Heart left ventricle (tissue), 16 donors: ENCODE data around the gene MAST4. TPM values are rescaled to one million over a fixed set of nuclear protein-coding genes. Genes with fewer than 3 reads are reported as not detected.

Source experiments
- ATAC-seq, 4 donors: fragments of 200-7000 bp; cut with Tn5 transposase; one replicate each; pipeline ENCODE4 v1.9.1; 2020 to 2022; ENCODE audit warnings: moderate library complexity in 4 of 4, mild to moderate bottlenecking in 3 of 4, moderate number of reproducible peaks in 1 of 4
- DNase-seq, 5 donors: peaks; one replicate each; pipeline ENCODE4 v3.0.0-alpha.2; 2020
- H3K27ac ChIP-seq, 12 donors: fragments of 200-600 bp; sonication (generic) in 4 of 12; one replicate each; pipeline versions ENCODE4 v1.5.0 to v1.8.0; 2016 to 2022; ENCODE audit warnings: mild to moderate bottlenecking in 2 of 12
- H3K27me3 ChIP-seq, 9 donors: fragments of 200-600 bp; sonication (generic) in 2 of 9; one replicate each; pipeline versions ENCODE4 v1.5.1 to v1.8.0; 2016 to 2022; ENCODE audit warnings: mild to moderate bottlenecking in 3 of 9
- H3K36me3 ChIP-seq, 9 donors: fragments of 200-600 bp; sonication (generic) in 2 of 9; one replicate each; pipeline versions ENCODE4 v1.5.0 to v1.8.0; 2018 to 2022; ENCODE audit warnings: mild to moderate bottlenecking in 2 of 9
- H3K4me1 ChIP-seq, 12 donors: fragments of 200-600 bp; sonication (generic) in 4 of 12; one replicate each; pipeline versions ENCODE4 v1.5.0 to v1.8.0; 2016 to 2022; ENCODE audit warnings: mild to moderate bottlenecking in 3 of 12
- H3K4me3 ChIP-seq, 12 donors: fragments of 200-600 bp; sonication (generic) in 4 of 12; one replicate each; pipeline versions ENCODE4 v1.5.0 to v1.8.0; 2017 to 2022; ENCODE audit warnings: mild to moderate bottlenecking in 9 of 12, moderate library complexity in 4 of 12
- H3K9me3 ChIP-seq, 12 donors: fragments of 200-600 bp; sonication (generic) in 4 of 12; one replicate each; pipeline versions ENCODE4 v1.5.0 to v1.8.0; 2016 to 2022; ENCODE audit warnings: mild to moderate bottlenecking in 1 of 12
- POLR2A ChIP-seq, 2 donors: fragments of 450-650 bp; IDR thresholded peaks; one replicate each; pipeline ENCODE4 v1.6.1; 2017; ENCODE audit warnings: antibody characterized with exemption in 2 of 2, mild to moderate bottlenecking in 2 of 2, moderate library complexity in 2 of 2
- WGBS, 4 donors: extraction: QIAGEN DNeasy Blood & Tissue Kit in 2 of 4; methylation state at CpG; one replicate each; pipeline versions ENCODE4 v1.1.5 to v1.1.7; 2013 to 2018; 5-methylcytosine and 5-hydroxymethylcytosine counted together
- intact Hi-C, 10 donors: fragments of 100-400 bp; cut with DNase I; formaldehyde crosslinking; loops; one replicate each; pipeline versions ENCODE4 v1.11.1 to v1.14.2; 2022
- polyA plus RNA-seq, 2 donors: library from polyadenylated mRNA; stranded (reverse); fragments of 200-250 nt; gene quantifications; one replicate each; pipeline ENCODE4 v1.2.3, GENCODE V29; 2013
- total RNA-seq, 9 donors: library from RNA; depleted of rRNA in 2 of 9; stranded (reverse); fragments of >200 nt in 2 of 9; fragmentation: NEBNext Ultra II Directional in 3 of 9; extraction: Animal tissue kit (Norgen Biotek cat#: 25700) in 3 of 9; gene quantifications; one replicate each; pipeline versions ENCODE4 v1.1.0 to v1.2.4, GENCODE V29; 2016 to 2023
- TF ChIP-seq, protein P1 (sequence below), 12 donors: fragments of 200-600 bp; sonication (generic) in 4 of 12; IDR thresholded peaks; one replicate each; pipeline versions ENCODE4 v1.5.0 to v1.8.0; 2018 to 2022; ENCODE audit warnings: antibody characterized with exemption in 12 of 12, mild to moderate bottlenecking in 5 of 12
- donor health status: ischemic (EF 13 %, LVEDD 7.1; RV severe dilation, severe dysfunction).
- donor health status: healthy with polysubstance abuse.
- donor health status: DM: no; HTN: yes; CAD: no.
- donor health status: DM: no; HTN: no; CAD: no.
- donor health status: ischemic (EF 25% LVEDD 6.9; RV normal size, moderate dysfunction).
- donor health status: ischemic (EF 25% LVEDD 5.7; RV mildly dilated, moderate dysfunction).
- donor health status: healthy.
- donor health status: DM: yes; HTN: yes; CAD: no.
- donor health status: ischemic (EF 35%, LVEDD 5.7; RV mildly dilated, moderate dysfunction).
- donor health status: nonischemic (EF 11% LVEDD 7.7; RV severe dilation, severe dysfunction).
- donor health status: DM: yes; HTN: yes; CAD: no.
- donor health status: PGD.
- donor health status: ischemic (EF 29% LVEDD 5.4; RV normal size, mild dysfunction).
- donor health status: nonischemic (EF 23%, LVEDD 6.1; RV moderate dilation, normal function).

Gene MAST4
- total and polyA plus RNA-seq, 11 donors: 26.8 to 96.2 (median 68.1) TPM

DNA sequence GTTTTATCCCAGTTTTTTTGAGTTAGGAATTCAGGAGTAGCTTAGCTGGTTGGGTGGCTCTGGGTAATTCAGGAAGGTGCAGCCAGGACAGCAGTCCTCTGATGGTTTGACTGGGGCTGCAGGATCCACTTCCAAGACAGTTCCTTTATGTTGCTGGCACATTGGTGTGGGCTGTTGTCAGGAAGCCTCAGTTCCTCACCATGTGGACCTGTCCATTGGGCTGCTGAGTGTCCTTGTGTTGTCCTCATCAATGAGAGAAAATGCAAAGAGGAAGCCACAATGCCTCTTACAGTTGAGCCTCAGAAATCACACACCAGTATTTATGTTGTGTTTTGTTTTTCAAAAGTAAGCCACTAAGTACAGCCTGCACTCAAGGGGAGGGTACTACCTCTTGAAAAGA is 140.9 kb downstream of the MAST4 start:
- TF ChIP-seq, protein P1, sequence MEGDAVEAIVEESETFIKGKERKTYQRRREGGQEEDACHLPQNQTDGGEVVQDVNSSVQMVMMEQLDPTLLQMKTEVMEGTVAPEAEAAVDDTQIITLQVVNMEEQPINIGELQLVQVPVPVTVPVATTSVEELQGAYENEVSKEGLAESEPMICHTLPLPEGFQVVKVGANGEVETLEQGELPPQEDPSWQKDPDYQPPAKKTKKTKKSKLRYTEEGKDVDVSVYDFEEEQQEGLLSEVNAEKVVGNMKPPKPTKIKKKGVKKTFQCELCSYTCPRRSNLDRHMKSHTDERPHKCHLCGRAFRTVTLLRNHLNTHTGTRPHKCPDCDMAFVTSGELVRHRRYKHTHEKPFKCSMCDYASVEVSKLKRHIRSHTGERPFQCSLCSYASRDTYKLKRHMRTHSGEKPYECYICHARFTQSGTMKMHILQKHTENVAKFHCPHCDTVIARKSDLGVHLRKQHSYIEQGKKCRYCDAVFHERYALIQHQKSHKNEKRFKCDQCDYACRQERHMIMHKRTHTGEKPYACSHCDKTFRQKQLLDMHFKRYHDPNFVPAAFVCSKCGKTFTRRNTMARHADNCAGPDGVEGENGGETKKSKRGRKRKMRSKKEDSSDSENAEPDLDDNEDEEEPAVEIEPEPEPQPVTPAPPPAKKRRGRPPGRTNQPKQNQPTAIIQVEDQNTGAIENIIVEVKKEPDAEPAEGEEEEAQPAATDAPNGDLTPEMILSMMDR (IDR thresholded peaks at IDR 0.05): no peak
- no peak for TF ChIP-seq POLR2A (IDR thresholded peaks at IDR 0.05)
- intact Hi-C loops: loop anchor here in 2 of 10 donors (5.0 to 10.0 kb wide), 2 partner anchors 122 to 140 kb away; partner anchors contain the start of gene MAST4 (in 1 of the 2)
- no peak overlapping the region for H3K4me3 ChIP-seq
- ATAC-seq: no peak
- DNase-seq: no peak
- peaks cover 0 to 35% (median 14%) of the 10 kb centered on the region in 12 donors for H3K4me1 ChIP-seq
- no peak overlapping the region for H3K27ac ChIP-seq
- no peaks in the 10 kb centered on the region for H3K27me3 ChIP-seq
- H3K36me3 ChIP-seq: no peaks in the 10 kb centered on the region
- H3K9me3 ChIP-seq: no peaks in the 10 kb centered on the region

DNA sequence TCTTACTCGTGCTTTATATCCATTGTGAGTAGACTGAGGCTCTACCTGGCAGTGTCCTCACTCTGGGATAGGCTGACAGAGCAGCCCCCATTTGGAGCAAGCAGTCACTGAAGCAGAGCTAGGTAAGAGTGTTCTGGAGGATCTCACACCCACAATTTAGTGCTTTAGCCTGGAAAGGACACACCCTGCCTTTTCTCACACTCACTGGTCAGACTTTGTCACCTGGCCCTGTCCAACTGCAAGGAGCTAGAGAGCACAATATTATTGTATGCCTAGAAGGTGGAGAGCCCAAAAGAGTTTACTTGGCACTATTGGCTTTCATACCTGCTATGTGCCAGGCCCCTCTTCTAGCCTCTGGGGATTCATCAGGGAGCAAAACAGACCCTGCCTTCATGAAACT is 141.9 kb downstream of the MAST4 start:
- Histone ChIP-seq H3K4me1 (peaks cover 1 to 46% (median 23%) of the 10 kb centered on the region in 12 donors), H3K27ac (no peak overlapping the region), H3K4me3 (no peak overlapping the region), H3K27me3 (no peaks in the 10 kb centered on the region), H3K9me3 (no peaks in the 10 kb centered on the region), H3K36me3 (no peaks in the 10 kb centered on the region)
- 48 to 66% (median 56%) methylated on average over 1 of the region's 1 CpG for WGBS, 4 donors
- DNase-seq (no peak), ATAC-seq (no peak)
- intact Hi-C loops: loop anchor here in 2 of 10 donors (5.0 to 10.0 kb wide), 2 partner anchors 123 to 141 kb away; partner anchors contain the start of gene MAST4 (in 1 of the 2)
- no peak for TF ChIP-seq POLR2A (IDR thresholded peaks at IDR 0.05)
- TF ChIP-seq, protein P1 (IDR thresholded peaks at IDR 0.05): no peak

DNA sequence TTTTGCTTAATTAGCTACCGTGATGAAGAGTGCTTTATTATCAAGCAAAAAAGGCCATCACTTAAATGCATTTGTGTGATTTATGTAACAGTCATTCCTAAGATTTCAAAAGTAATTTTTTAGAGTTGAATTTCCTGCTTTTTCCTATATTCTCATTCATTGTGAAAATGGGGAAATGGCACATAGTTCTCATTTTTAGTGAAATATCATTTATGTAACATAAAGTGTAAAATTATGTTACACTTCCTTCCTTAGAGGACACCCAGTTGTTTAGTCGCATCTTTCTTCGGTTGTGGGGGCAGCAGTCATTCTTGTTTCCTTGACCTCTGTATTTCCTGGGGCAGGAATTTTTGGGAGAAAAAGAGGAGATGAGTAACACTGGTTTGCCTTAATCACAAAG is 142.8 kb downstream of the MAST4 start:
- Histone ChIP-seq H3K4me1 (peaks cover 8 to 55% (median 32%) of the 10 kb centered on the region in 12 donors), H3K36me3 (no peaks in the 10 kb centered on the region), H3K9me3 (no peaks in the 10 kb centered on the region), H3K27me3 (no peaks in the 10 kb centered on the region), H3K27ac (peak overlapping the region in 1 of 12 donors; percentile 38), H3K4me3 (no peak overlapping the region)
- TF ChIP-seq, protein P1 (IDR thresholded peaks at IDR 0.05): no peak
- no peak for TF ChIP-seq POLR2A (IDR thresholded peaks at IDR 0.05)
- DNase-seq (no peak), ATAC-seq (no peak)
- intact Hi-C loops: loop anchor here in 2 of 10 donors (5.0 to 10.0 kb wide), 2 partner anchors 124 to 142 kb away; partner anchors contain the start of gene MAST4 (in 1 of the 2)
- WGBS, 4 donors: 63 to 80% (median 76%) methylated on average over 3 of the region's 3 CpGs

DNA sequence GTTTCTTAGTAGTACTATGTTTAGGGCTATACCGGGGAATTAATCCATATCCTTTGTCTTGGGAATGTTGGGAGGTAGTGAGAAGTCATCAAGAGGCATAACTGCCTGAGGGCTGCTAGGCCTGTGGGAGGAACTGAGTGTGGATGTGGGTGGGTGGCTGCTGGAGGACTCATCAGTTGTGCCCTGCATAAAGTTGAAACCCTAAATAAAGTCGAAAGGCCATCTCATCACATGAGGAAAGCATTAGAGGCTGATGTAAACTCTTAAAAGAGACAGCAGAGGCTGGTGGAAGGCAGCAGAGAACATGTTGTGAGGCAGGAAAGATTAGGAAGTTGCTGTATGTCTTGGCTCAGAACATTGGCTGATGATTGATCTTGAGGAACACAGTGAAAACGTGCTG is 143.8 kb downstream of the MAST4 start:
- intact Hi-C loops: loop anchor here (5.0 to 10.0 kb wide), 7 partner anchors 125 to 575 kb away; partner anchors contain the start of gene MAST4 (in 6 of the 10)
- H3K4me1 ChIP-seq: peaks cover 8 to 61% (median 38%) of the 10 kb centered on the region in 12 donors
- DNase-seq (no peak), ATAC-seq (peak in 1 of 4 donors; percentile 5)
- 30 to 43% (median 35%) methylated on average over 3 of the region's 3 CpGs for WGBS, 4 donors
- no peak for TF ChIP-seq POLR2A (IDR thresholded peaks at IDR 0.05)
- TF ChIP-seq, protein P1 (IDR thresholded peaks at IDR 0.05): no peak
- no peaks in the 10 kb centered on the region for H3K27me3 ChIP-seq
- H3K27ac ChIP-seq: no peak overlapping the region
- no peak overlapping the region for H3K4me3 ChIP-seq
- H3K9me3 ChIP-seq: no peaks in the 10 kb centered on the region
- no peaks in the 10 kb centered on the region for H3K36me3 ChIP-seq
